G401 (cell line): ENCODE measurements around the gene MED28. TPM values are rescaled to one million over a fixed set of nuclear protein-coding genes. Genes with fewer than 3 reads are reported as not detected.

ENCODE experiments used
- DNase-seq: peaks from one replicate; pipeline ENCODE4 v3.0.0-alpha.2; 2015; ENCODE audit warnings: low spot score
- in situ Hi-C: cut with HindIII; loops from 2 replicates; pipeline ENCODE4 v1.10.0; 2016; ENCODE audit warnings: low sequenced_read_pairs, mixed read lengths
- total RNA-seq: library from RNA; depleted of rRNA; stranded (reverse); fragments of >200 nt; shearing (Covaris generic); gene quantifications from 2 replicates; pipeline ENCODE4 v1.2.3, GENCODE V29; 2014

The MED28 gene
- total RNA-seq, 1 experiment from 2014 or later, result 46.3 TPM

- no peak for DNase-seq
- in situ Hi-C loops, result loop anchor here (5.0 kb wide), 1 partner anchor 37 kb away; no protein-coding TSS in a partner anchor
Measured at GRCh38 chr4:17605236-17605635, 9.2 kb upstream of the MED28 start.

- in situ Hi-C loops, result no loop called here
- no peak for DNase-seq
Measured at GRCh38 chr4:17613761-17614415, 553 bp upstream of the MED28 start.

GRCh38 chr4:17616283-17616682 lies 1.8 kb downstream of the MED28 start:
- in situ Hi-C loops, result no loop called here
- DNase-seq, result no peak

DNA sequence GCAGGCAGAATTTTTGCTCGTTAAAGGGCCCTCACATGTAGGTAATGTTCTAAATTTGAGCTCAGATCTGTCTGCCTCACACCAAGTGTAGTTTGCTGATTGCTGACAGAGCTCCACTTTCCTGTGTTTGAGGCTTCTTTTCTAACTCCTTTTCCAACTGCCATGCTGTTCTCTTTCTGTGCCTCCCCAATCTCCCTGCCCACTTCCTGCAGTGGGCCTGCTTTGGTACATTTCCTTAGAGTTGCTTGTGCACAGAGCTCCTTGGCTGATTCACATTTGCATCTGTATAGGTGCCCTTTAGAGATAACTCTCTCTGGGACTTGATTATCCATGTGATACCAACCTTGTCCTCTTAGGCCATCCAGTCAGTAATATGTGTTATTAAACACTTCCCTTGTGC lies 4.5 kb downstream of the MED28 start:
- no peak for DNase-seq
- in situ Hi-C loops, result no loop called here

DNA sequence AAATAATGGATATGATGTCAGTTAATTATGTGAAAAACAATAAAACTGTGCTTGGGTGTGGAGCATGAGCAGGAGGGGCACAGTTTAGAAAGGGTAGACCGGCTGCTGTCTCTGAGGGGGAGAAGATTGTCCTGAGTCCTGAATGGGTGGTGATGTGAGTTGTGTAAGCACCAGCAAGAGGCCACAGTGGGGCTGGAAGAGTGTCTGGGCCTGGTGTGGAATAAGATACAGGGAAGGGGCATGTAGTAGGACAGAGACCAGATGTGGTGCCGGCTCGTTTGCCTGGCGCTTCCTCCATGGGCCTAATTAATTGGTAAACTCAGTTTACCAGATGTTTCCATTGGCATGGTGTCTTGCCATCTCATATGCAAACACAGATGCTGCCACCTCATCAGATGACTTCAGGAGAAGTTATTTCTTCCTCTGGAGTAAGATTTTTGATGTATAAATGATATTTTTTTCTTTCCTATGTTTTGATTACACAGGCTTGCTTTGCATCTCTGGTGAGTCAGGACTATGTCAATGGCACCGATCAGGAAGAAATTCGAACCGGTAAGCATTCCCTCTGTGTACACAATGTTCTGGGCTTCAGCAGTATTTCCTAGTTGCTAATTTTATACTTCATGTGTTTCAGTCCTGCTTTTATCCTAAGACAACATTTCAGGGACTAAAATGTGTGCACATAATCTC lies 5.1 kb downstream of the MED28 start:
- in situ Hi-C loops, result no loop called here

GRCh38 chr4:17623451-17624001 lies 9.1 kb downstream of the MED28 start:
- DNase-seq, result no peak
- in situ Hi-C loops, result no loop called here

More for the DNA sequence above, 5.1 kb downstream of the MED28 start:
- DNase-seq, result no peak

DNA sequence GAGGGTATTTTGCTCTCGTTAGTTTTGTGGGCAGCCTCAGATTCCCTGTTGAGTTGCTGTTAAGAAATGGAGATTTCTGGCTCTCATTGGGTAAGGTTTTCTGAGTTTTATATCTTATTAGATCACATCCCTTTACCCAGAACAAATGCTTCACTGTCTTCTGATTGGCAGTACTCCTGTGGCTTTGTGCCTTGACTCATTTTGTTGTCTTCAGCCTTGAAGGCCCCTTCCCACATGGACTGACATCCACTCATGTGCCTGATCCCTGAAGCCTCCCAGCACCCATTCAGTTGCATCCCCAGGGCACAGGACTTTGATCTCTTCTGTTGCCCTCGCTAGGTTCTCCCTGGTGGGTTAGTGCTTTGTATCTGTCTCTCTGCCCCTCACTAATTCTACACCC lies 10.4 kb downstream of the MED28 start:
- DNase-seq, result no peak
- in situ Hi-C loops, result no loop called here

GRCh38 chr4:17630228-17630627 lies 15.8 kb downstream of the MED28 start:
- in situ Hi-C loops, result no loop called here
- no peak for DNase-seq

DNA sequence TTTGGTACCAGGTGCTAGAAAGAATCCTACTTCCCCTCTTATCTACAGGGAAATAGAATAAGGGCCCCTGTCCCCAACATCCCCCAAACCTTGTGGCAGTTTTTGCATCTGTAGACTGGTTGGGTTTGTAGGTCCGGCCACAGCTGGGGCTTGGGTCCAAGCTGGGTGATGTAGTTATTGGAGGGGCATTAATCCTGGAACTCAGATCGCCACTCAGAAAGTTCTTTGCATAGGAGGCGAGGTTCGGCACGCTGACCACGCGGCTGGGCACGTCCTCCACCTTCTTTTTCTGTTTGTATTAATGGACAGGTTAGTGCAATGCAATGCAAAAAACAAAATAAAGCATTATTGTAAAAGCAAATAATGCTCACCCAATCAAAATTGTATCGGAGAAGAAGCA lies 19.2 kb downstream of the MED28 start:
- in situ Hi-C loops, result no loop called here

DNA sequence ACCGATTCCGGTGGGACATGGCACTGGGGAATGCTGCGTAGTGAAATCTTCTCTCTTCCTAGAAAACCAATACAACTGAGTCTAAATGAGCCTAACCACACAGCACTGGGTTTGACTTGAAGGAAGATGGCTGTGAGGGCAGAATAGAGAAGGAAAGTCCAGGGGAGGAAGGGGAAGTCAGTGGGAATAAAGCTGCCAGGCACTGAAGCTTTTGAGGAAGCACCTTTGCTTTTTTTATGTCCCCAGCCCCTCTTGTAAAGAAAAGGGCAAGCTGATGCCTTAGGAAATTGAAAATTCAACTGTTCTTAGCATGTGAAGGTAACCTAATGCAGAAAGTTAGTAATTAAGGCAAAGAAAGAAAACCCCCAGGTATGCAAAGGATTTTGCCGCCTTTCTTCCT lies 20.6 kb downstream of the MED28 start:
- DNase-seq, result no peak
- in situ Hi-C loops, result no loop called here

More for the DNA sequence above, 19.2 kb downstream of the MED28 start:
- no peak for DNase-seq

- no peak for DNase-seq
- in situ Hi-C loops, result no loop called here
Measured at GRCh38 chr4:17636341-17636695, 21.9 kb downstream of the MED28 start.

DNA sequence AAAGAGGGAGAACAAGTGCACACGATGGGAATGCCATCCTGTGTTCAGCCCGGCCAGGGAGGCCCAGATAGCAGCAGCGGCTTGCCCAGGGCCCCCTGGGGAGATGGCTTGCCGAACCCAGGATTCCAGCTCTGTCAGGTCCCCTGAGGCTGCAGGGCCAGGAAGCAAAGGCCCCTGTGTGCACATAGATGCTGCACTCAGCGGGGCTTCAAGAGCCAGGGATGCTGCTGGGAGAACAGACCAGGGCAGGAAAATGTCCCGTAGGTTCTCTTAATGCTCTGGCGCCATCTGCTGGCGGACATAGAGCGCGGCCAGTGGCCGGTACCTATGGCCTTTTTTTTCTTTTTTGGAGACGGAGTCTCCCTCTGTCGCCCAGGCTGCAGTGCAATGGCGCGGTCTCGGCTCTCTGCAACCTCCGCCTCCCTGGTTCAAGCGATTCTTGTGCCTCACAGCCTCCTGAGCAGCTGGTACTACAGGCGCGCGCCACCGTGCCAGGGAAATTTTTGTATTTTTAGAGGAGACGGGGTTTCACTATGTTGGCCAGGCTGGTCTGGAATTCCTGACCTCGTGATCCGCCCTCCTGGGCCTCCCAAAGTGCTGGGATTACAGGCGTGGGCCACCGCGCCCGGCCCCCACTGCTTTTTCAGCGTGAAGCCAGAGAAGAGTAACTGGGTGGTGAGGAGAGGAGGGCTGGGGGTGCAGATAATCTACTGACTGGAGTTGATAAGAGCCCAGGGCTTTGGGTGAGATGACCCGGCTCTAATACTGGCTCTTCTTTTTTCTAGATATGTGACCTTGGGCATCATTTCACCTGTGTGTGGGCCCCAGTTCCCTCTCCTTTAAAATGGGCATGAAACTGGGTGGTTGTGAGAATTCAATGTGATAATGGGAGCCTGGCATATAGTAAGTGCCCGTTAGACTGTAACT lies 22.5 kb downstream of the MED28 start:
- in situ Hi-C loops, result no loop called here

GRCh38 chr4:17639136-17639535 lies 24.7 kb downstream of the MED28 start:
- DNase-seq, result no peak
- in situ Hi-C loops, result no loop called here

More for the DNA sequence above, 22.5 kb downstream of the MED28 start:
- peak; percentile 83 for DNase-seq

DNA sequence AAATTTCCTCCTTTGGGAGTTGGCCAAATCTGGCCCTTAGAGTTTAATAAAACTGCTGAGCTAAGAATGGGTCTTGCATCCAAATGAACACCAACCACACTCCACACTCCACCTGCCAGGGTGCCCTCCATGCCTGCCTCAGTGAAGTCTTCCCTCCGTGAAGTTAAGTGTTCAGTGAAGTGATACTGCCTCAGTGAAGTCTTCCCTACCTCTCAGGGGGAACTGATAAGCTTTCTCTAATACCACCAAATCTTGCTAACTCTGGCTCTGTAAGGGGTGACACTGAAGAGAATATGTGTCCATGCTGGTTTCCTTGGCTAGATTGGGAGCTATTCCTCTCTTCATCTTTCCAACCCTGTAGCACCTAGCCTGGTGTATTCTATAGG lies 27.9 kb downstream of the MED28 start:
- no peak for DNase-seq
- in situ Hi-C loops, result loop anchor here (5.0 kb wide), 1 partner anchor 35 kb away; no protein-coding TSS in a partner anchor

DNA sequence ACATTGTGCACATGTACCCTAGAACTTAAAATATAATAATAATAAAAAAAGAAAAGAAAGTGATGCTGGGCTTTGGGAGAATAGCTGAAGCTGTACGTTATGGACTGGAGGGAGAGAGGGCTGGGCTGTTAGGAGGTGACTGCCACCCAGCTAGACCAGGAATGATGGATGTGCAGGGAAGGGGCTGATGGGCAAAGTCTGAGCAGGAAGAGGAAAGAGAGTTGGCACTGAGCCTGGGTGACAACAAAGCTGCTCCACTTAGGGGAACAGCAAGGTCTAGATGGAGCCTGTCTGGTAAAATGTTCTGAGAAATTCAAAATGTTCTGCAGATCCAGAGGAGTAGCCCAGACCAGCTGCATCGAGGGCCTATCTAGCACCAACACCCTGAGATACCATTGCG lies 32.3 kb downstream of the MED28 start:
- no peak for DNase-seq
- in situ Hi-C loops, result no loop called here

GRCh38 chr4:17647176-17647806 lies 32.9 kb downstream of the MED28 start:
- in situ Hi-C loops, result no loop called here
- no peak for DNase-seq

- in situ Hi-C loops, result no loop called here
- no peak for DNase-seq
Measured at GRCh38 chr4:17647927-17648326, 33.5 kb downstream of the MED28 start.

GRCh38 chr4:17650406-17650805 lies 36.0 kb downstream of the MED28 start:
- DNase-seq, result no peak
- in situ Hi-C loops, result no loop called here

- in situ Hi-C loops, result no loop called here
- no peak for DNase-seq
Measured at GRCh38 chr4:17654701-17655100, 40.3 kb downstream of the MED28 start.
